ENCODE results near the gene KCTD7. TPM values are rescaled to one million over a fixed set of nuclear protein-coding genes. Genes with fewer than 3 reads are reported as not detected.
"Not testable (repeated sequence)": the region's sequence is repeated elsewhere in the genome, so short reads cannot be mapped to it uniquely, and the experiment has no call there.

KCTD7 gene
- total RNA-seq, 3 donors from 2014 or later, result 7.4 to 24.8 (median 8.5) TPM

DNA sequence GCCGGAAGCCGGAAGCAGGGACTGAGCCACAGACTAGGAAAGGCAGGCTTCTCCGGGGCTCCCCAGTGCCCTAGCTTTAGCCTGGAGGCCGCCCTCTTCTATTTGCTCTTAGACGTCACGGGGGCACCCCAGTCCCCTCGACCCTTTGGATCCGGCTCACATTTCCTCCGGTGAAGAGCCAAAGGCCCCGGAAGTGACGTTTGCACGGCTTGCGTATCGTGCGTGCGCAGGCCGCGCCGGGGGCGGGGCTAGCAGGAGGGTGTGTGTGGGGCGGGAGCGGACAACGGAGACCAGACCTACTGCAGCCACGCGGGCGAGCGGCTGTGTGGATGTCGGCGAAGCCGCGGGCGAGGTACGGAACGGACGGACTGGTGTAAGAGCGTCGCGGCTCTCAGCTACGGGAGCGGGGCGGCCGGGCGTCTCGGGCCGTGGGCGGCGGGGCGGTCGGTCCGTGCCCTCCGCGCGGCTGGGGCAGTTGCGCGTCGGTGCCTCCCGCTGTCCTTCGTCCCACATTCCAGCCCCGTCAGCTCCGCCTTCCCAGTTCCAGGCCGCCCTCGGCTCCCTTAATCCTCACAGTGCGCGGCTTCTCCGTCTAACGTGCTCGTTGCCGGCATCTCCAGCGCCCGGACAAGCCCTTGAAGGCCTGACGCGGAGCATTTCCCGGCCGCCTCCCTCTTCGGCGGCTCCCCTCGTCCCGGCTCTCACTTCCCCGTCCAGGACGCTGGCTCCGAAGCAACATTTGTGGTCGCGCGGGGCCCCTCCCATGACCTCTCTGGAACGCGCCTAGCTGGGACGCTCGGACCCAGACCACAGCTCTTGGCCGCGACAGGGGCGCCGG is 25.8 kb downstream of the KCTD7 start:
- peak; percentile 98 for ATAC-seq
- TF ChIP-seq CTCF (IDR thresholded peaks at IDR 0.05), result no peak
- Histone ChIP-seq H3K9me3 (no peaks in the 10 kb centered on the region), H3K4me1 (ENCODE audit: low read depth) (peaks cover 8% of the 10 kb centered on the region), H3K4me3 (peak overlapping the region; percentile 78), H3K36me3 (ENCODE audit: low read depth) (no peaks in the 10 kb centered on the region)
- intact Hi-C loops (cut with DNase I, micrococcal nuclease), result no loop called here
- peak; percentile 99 for DNase-seq

DNA sequence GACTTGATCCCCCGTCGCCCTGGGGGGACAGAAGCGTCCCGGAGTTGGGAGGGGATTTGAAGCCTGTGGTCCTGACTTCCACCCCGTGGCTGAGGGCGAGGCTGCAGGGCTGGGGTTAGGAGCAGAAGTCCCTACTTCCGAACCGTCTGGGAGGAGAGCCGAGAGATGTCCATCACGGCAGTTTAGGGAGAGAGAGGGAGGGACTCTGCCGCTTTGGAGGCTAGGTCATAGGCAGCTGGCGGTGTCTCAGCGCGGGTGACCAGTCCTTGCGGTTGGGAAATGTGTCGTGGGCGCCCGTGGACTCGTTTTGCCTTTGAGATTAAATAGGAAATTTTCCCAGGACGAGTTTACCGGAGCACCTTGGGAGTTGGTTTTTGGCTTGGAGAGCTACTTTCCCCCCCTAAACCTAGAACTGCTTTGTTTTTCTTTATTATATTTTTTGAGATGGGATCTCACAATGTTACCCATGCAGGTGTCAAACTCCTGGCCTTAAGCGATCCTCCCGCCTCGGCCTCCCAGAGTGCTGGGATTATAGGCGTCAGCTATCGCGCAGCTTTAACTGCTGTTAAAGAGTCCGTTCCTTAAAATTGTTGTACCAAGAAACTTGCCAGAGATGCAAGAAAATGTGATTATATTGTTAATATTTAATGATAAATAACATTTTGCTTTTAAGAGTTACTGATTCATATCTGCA is 26.6 kb downstream of the KCTD7 start:
- ATAC-seq, result peak; percentile 59
- H3K4me1 ChIP-seq (ENCODE audit: low read depth); intact Hi-C loops (cut with DNase I, micrococcal nuclease); H3K36me3 ChIP-seq (ENCODE audit: low read depth); H3K9me3 ChIP-seq: not testable (repeated sequence)
- DNase-seq, result peak in 1 of 3 donors; percentile 53
- H3K4me3 ChIP-seq, result peak overlapping the region; percentile 78

DNA sequence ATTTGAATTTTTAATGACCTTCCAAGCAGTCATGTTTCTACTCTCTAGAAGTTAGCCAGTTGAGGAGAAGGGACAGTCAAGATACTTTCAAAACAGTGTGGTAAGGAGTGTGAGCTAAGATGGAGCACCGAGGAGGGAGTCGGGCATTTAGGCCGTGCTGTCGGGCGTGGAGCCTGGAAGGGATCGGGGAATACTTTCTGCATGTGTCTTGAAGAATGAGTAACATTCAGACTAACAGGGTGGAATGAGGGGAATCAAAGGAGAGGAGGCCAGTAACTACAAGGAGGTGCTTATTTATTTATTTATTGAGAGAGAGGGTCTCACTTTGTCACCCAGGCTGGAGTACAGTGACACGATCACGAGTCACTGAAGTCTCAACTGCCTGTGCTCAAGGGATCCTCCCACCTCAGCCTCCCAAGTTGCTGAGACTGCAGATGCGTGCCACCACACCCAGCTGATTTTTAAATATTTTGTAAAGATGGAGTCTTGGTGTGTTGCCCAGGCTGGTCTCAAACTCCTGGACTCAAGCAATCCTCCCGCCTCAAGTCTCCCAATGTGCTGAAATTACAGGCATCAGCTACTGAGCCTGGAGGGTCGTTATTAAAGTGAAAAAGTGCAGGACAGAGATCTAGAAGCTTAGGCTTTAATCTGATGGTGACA is 27.3 kb downstream of the KCTD7 start:
- intact Hi-C loops (cut with DNase I, micrococcal nuclease); H3K4me3 ChIP-seq; H3K36me3 ChIP-seq (ENCODE audit: low read depth); H3K4me1 ChIP-seq (ENCODE audit: low read depth); DNase-seq; H3K9me3 ChIP-seq; ATAC-seq: not testable (repeated sequence)

GRCh38 chr7:66657798-66658197 is 29.1 kb downstream of the KCTD7 start:
- no peak for TF ChIP-seq CTCF (IDR thresholded peaks at IDR 0.05)
- intact Hi-C loops (cut with DNase I, micrococcal nuclease), result no loop called here
- Histone ChIP-seq H3K4me1 (ENCODE audit: low read depth) (peaks cover 8% of the 10 kb centered on the region), H3K36me3 (ENCODE audit: low read depth) (no peaks in the 10 kb centered on the region), H3K9me3 (no peaks in the 10 kb centered on the region), H3K4me3 (no peak overlapping the region)
- DNase-seq (no peak), ATAC-seq (no peak)

GRCh38 chr7:66662646-66663264 is 34.1 kb downstream of the KCTD7 start:
- no peak overlapping the region for H3K4me3 ChIP-seq
- no peaks in the 10 kb centered on the region for H3K36me3 ChIP-seq (ENCODE audit: low read depth)
- no peak for DNase-seq
- intact Hi-C loops (cut with DNase I, micrococcal nuclease), result no loop called here
- no peak for TF ChIP-seq CTCF (IDR thresholded peaks at IDR 0.05)
- ATAC-seq, result no peak
- H3K4me1 ChIP-seq (ENCODE audit: low read depth), result no peaks in the 10 kb centered on the region
- no peaks in the 10 kb centered on the region for H3K9me3 ChIP-seq

DNA sequence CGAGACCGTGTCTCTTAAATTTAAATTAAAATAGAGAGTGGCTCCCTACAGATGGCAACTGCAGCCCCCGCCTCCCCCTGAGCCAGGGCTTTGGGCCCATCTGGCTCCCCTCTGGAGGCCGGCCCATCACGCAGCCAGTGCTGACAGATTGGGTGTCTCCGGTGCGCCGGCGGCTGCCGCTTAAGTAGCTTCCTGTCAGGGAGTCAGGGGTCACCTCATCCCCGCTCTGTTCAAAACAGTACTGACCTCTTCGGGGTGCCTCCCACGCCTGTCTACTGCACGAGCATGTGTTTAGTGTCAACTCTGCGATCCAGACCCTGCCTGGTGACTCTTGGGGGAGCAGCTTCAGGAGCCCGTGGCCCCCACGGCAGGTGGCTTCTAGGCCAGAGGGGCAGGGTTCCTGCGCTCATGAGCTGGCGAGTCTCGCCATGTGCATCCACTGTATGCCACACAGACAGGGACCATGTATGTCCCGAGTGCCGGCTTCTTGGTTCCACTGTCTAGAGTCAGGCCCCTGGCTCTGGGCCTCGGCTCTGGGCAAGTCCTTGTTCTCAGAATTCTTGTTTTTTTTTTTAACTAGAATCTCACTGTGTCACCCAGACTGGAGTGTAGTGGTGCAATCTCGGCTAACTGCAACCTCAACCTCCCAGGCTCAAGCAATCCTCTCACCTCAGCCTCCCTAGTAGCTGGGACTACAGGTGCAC is 36.1 kb downstream of the KCTD7 start:
- TF ChIP-seq CTCF (IDR thresholded peaks at IDR 0.05), result no peak
- DNase-seq (no peak), ATAC-seq (peak; percentile 16)
- Histone ChIP-seq H3K4me1 (ENCODE audit: low read depth) (no peaks in the 10 kb centered on the region), H3K9me3 (no peaks in the 10 kb centered on the region), H3K4me3 (no peak overlapping the region), H3K36me3 (ENCODE audit: low read depth) (no peaks in the 10 kb centered on the region)
- intact Hi-C loops (cut with DNase I, micrococcal nuclease), result no loop called here
